Astrocyte of the cerebellum (primary cell): ENCODE measurements around the gene BRAT1.
A peak's percentile ranks its signal among the peaks of the same experiment; 100 is the strongest.

Experiments
- DNase-seq: peaks from one replicate; pipeline ENCODE4 v3.0.0-alpha.2; 2011; ENCODE audit warnings: low read depth
- H3K4me3 ChIP-seq: 2 replicates; pipeline ENCODE4 v1.5.1; 2011; ENCODE audit warnings: mild to moderate bottlenecking, low read depth, low read length, moderate library complexity
- CTCF ChIP-seq: IDR thresholded peaks from 2 replicates; pipeline ENCODE4 v1.5.1; 2012; ENCODE audit warnings: low read length, low read depth, moderate library complexity, mild to moderate bottlenecking; ENCODE audit errors: missing control alignments
- in situ Hi-C: cut with HindIII; loops from 2 replicates; pipeline ENCODE4 v1.10.0; 2017; ENCODE audit warnings: low sequenced_read_pairs

The BRAT1 gene

GRCh38 chr7:2555121-2556052 is at the start of gene BRAT1:
Gene BRAT1 (minus strand): TSS chr7:2555524. CDS start chr7:2554431, 1,093 bp downstream.
- H3K4me3 ChIP-seq: peak within 1 kb of the TSS; percentile 61
- peak; percentile 54 for TF ChIP-seq CTCF
- DNase-seq: peak; percentile 77
- in situ Hi-C loops: no loop called here

GRCh38 chr7:2604608-2605174 is 49.4 kb upstream of the BRAT1 start:
- in situ Hi-C loops: no loop called here
- H3K4me3 ChIP-seq: no peak overlapping the region
- DNase-seq: no peak
- TF ChIP-seq CTCF: no peak

DNA sequence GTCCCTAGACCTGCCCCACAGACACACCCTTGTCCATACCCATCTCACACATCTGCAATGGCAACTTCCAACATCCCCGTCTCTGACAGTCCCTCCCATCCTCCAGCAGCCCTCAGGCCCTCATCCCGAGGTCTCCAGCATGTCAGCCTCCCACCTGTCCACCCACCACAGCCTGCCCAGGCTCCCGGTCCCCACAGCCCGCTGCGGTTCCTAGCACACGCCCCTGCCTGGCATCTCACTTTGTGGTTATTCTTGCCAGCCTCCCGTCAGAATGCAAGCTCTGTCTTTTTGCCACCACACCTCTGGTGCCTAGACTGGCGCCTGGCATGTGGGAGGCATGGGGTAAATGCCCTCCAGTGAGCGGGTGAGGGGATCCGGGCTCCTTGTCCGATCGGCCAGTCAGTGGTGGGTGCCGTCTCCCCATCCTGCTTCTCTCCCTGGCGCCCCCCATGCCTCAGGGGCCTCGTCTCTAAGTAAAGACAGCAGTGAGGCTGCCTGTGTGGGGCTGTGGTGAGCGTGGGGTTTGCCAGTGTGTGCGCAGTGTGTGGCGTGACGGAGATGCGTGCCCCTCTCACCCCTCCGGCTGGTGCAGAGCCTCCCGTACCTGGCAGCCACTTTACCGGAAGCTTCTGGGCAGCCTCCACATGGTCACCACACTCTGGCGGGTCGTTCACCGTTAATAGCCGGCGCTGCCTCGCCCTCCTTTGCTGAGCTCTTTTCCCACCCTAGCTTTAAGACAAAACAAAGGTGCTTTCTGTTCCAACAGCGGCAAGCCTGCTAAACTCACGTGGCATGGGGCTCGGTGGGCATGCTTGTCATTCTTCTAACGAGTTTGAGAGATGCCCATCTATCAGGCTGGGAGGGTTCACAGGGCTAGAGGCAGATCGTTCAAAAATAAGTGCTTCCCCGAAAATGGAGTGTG is 48.0 kb upstream of the BRAT1 start:
- TF ChIP-seq CTCF: no peak
- in situ Hi-C loops: no loop called here
- no peak for DNase-seq
- no peak overlapping the region for H3K4me3 ChIP-seq

GRCh38 chr7:2602406-2603043 is 47.2 kb upstream of the BRAT1 start:
- no peak for DNase-seq
- in situ Hi-C loops: no loop called here
- TF ChIP-seq CTCF: no peak
- no peak overlapping the region for H3K4me3 ChIP-seq

GRCh38 chr7:2601907-2602306 is 46.6 kb upstream of the BRAT1 start:
- DNase-seq: no peak
- no peak overlapping the region for H3K4me3 ChIP-seq
- no peak for TF ChIP-seq CTCF
- in situ Hi-C loops: no loop called here

- in situ Hi-C loops: no loop called here
- DNase-seq: no peak
- no peak overlapping the region for H3K4me3 ChIP-seq
- TF ChIP-seq CTCF: no peak
Observed at GRCh38 chr7:2601065-2601464, 45.7 kb upstream of the BRAT1 start.
